Activated CD8-positive, alpha-beta memory T cell treated with anti-CD3 and anti-CD28 coated beads, Interleukin-2, amount 50 U/mL, for 4 hours (primary cell): ENCODE data around the gene GPR50.

ENCODE experiments used
- DNase-seq: peaks from one replicate; pipeline ENCODE4 v3.0.0-alpha.2; 2020

The GPR50 gene

GRCh38 chrX:151176231-151176750 is at the start of gene GPR50:
TSS of gene GPR50 (plus strand) at chrX:151176584. CDS start at chrX:151176722, 138 bp downstream.
- DNase-seq: no peak

GRCh38 chrX:151132531-151132930 is 43.9 kb upstream of the GPR50 start:
- no peak for DNase-seq

GRCh38 chrX:151151665-151152267 is 24.6 kb upstream of the GPR50 start:
- no peak for DNase-seq

- DNase-seq: no peak
Observed at GRCh38 chrX:151153086-151153485, 23.3 kb upstream of the GPR50 start.

- DNase-seq: no peak
Observed at GRCh38 chrX:151153667-151154066, 22.7 kb upstream of the GPR50 start.

GRCh38 chrX:151155234-151155633 is 21.1 kb upstream of the GPR50 start:
- DNase-seq: no peak

- DNase-seq: no peak
Observed at GRCh38 chrX:151161690-151162089, 14.7 kb upstream of the GPR50 start.

GRCh38 chrX:151167791-151168345 is 8.5 kb upstream of the GPR50 start:
- DNase-seq: no peak

- DNase-seq: no peak
Observed at GRCh38 chrX:151169783-151170182, 6.6 kb upstream of the GPR50 start.

- DNase-seq: no peak
Observed at GRCh38 chrX:151174581-151175282, 1.7 kb upstream of the GPR50 start.

- DNase-seq: no peak
Observed at GRCh38 chrX:151175283-151176062, 911 bp upstream of the GPR50 start.

GRCh38 chrX:151177141-151178027 is 1.0 kb downstream of the GPR50 start:
- no peak for DNase-seq

- no peak for DNase-seq
Observed at GRCh38 chrX:151178746-151179145, 2.4 kb downstream of the GPR50 start.

GRCh38 chrX:151180400-151180799 is 4.0 kb downstream of the GPR50 start:
- no peak for DNase-seq

GRCh38 chrX:151181088-151181487 is 4.7 kb downstream of the GPR50 start:
- DNase-seq: no peak

- no peak for DNase-seq
Observed at GRCh38 chrX:151183233-151183753, 6.9 kb downstream of the GPR50 start.

- no peak for DNase-seq
Observed at GRCh38 chrX:151183912-151184565, 7.7 kb downstream of the GPR50 start.

GRCh38 chrX:151184705-151185104 is 8.3 kb downstream of the GPR50 start:
- no peak for DNase-seq

- no peak for DNase-seq
Observed at GRCh38 chrX:151206871-151207270, 30.5 kb downstream of the GPR50 start.

- no peak for DNase-seq
Observed at GRCh38 chrX:151225843-151226242, 49.5 kb downstream of the GPR50 start.

- no peak for DNase-seq
Observed at GRCh38 chrX:151226941-151227340, 50.6 kb downstream of the GPR50 start.

GRCh38 chrX:151227627-151228026 is 51.2 kb downstream of the GPR50 start:
- no peak for DNase-seq
